OCI-LY3 (cell line): ENCODE data around the gene RDH5.

Experiments used
- EZH2phosphoT487 ChIP-seq: fragments of 200-600 bp; shearing (Covaris generic); IDR thresholded peaks from 2 replicates; pipeline ENCODE4 v1.6.1; 2018; ENCODE audit warnings: antibody characterized with exemption, mixed run types, low read depth
- TF ChIP-seq, protein P1 (sequence below): fragments of 200-600, 300-600 bp; sonication (generic); IDR thresholded peaks from 2 replicates; pipeline ENCODE4 v1.5.1; 2014; ENCODE audit warnings: antibody characterized with exemption, low read length, low read depth

DNA sequence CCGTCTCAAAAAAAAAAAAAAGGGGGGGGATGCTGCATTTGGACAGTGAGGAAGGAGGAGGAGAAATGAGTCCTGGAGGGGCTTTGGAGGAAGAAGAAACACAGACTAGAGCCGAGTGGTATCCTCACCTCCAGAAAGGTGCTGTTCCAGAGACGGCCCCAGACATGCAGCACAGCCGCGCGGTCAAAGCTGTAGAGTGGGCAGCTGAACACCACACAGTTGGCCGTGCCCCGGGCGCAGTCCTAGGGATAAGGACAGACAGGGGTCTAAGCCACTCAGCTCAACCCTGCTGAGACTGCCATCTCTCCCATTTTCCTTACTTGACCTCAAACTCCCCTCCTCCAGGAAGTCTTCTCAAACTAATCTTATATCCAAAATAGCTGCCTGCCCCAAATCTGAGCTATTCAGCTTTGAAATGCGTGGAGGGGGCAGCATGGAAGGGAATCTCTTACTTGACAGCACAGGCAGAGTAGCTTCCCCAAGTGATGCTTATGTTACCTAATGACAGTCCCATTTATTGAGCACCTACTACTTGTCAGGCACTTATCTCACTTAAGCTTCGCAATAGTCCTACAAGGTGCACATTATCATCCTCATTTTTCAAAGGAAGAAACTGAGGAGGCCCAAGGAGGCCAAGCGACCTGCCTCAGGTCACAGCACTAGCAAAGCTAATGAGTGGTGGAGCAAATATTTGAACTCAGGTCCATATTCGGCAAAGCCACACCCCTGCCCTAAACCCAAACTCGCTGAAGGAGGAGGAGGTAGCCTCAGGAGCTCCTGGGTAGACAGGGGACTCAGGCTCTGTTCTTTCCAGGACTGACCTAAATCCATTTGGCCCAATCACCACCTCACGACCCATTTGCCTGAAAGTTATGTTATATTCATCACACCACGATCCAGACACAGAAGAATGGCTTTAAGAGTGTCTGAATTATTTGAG is 31.2 kb upstream of the RDH5 start:
- TF ChIP-seq, protein P1, sequence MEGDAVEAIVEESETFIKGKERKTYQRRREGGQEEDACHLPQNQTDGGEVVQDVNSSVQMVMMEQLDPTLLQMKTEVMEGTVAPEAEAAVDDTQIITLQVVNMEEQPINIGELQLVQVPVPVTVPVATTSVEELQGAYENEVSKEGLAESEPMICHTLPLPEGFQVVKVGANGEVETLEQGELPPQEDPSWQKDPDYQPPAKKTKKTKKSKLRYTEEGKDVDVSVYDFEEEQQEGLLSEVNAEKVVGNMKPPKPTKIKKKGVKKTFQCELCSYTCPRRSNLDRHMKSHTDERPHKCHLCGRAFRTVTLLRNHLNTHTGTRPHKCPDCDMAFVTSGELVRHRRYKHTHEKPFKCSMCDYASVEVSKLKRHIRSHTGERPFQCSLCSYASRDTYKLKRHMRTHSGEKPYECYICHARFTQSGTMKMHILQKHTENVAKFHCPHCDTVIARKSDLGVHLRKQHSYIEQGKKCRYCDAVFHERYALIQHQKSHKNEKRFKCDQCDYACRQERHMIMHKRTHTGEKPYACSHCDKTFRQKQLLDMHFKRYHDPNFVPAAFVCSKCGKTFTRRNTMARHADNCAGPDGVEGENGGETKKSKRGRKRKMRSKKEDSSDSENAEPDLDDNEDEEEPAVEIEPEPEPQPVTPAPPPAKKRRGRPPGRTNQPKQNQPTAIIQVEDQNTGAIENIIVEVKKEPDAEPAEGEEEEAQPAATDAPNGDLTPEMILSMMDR = no peak
- TF ChIP-seq EZH2phosphoT487 = no peak
